Measurements from ENCODE around the gene TRIM44. TPM values are rescaled to one million over a fixed set of nuclear protein-coding genes. Genes with fewer than 3 reads are reported as not detected.

TRIM44 gene
- total and polyA plus RNA-seq, 10 of the 15 experiments (the other 5 are each of a cell fraction or from before 2014, with no cell fraction given), result 6.7 to 93.0 (median 27.6) TPM

DNA sequence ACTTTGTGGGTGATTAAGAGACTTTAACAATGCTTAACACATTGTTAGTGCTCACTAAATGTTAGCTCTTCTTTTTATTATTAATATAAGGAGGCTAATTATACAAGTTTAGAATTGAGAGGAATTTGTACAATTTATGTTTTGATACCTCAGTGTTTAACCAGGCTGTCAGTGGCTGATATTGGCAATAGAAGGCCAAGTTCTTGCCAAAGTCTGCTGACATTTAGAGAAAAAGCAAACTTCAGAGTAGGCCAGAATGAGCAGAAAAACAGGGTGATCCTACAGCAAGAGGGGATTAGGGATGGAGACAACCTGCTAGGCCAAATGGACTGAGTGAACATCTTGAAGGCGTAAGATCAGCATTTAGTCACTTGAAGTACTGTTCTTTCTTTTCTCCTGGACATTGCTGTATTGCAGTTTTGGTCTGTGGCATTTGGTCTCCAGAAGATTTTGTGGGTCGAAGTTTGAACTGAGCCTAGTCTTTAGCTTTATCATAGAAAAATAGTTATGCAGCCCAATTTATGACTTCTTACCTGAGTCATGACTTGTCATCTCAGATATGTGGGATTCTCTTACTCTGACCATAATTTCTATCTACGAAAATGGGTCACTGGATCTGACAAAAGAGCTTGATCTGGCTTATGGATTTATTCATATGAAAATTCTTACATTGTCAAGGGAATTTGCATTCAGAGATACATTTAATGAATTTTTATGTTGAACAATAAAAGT lies 9.0 kb downstream of the TRIM44 start:
- Histone ChIP-seq H3K4me3 (no peak overlapping the region), H2AFZ (ENCODE audit: control insufficient read depth, low read depth, low read length) (no peak overlapping the region), H3K9ac (ENCODE audit: control insufficient read depth, insufficient read depth, low read length) (no peak overlapping the region), H3K4me2 (ENCODE audit: control insufficient read depth, insufficient read depth) (no peak overlapping the region), H3K36me3 (ENCODE audit: control insufficient read depth in 2 of 2, insufficient read depth in 2 of 2, low read length in 1 of 2) (no peaks in the 10 kb centered on the region), H3K4me1 (ENCODE audit: control insufficient read depth, insufficient read depth, low read length) (peaks cover 10% of the 10 kb centered on the region), H3K27ac (ENCODE audit: control insufficient read depth, insufficient read depth) (no peak overlapping the region), H3K79me2 (ENCODE audit: control insufficient read depth, insufficient read depth, low read length) (peaks cover 75% of the 10 kb centered on the region), H3K9me3 (replicated peaks; ENCODE audit: control insufficient read depth, insufficient read depth, low read length) (peaks cover 4% of the 10 kb centered on the region), H4K20me1 (ENCODE audit: control insufficient read depth, insufficient read depth) (no peaks in the 10 kb centered on the region; the same call in 1 of the 2 replicates), H3K27me3 (replicated peaks in 1 of 2; ENCODE audit: control insufficient read depth in 2 of 2, insufficient read depth in 2 of 2, low read length in 1 of 2) (no peaks in the 10 kb centered on the region)
- ChIA-PET RAD21 (ENCODE audit: unreplicated experiment) (interaction anchor here (1.3 kb wide), 1 partner anchor 18 kb away, joined by 3 read pairs; no protein-coding TSS in a partner anchor), CTCF (interaction anchor here (1.3 to 1.5 kb wide), 2 partner anchors 56 to 150 kb away, joined by 4 to 6 read pairs; no protein-coding TSS in a partner anchor), SMC1A (ENCODE audit: uncharacterized antibody, unreplicated experiment) (interaction anchor here (0.6 to 2.4 kb wide), 3 partner anchors 11 to 150 kb away, joined by 3 to 8 read pairs (median 7); no protein-coding TSS in a partner anchor), POLR2A (no interaction called here)
- DNase-seq (ENCODE audit: low read depth, low spot score) (no peak), FAIRE-seq (no peak), ATAC-seq (no peak)
- TF ChIP-seq YBX1 (IDR thresholded peaks at IDR 0.05) (no peak), ZNF274 (IDR thresholded peaks at IDR 0.05; ENCODE audit: insufficient read depth, insufficient read length) (no peak), TBL1XR1 (IDR thresholded peaks at IDR 0.05; ENCODE audit: low read depth, low read length) (no peak), GATAD2B (conservative IDR thresholded peaks at IDR 0.05; ENCODE audit: low read depth) (no peak), STAT3 (IDR thresholded peaks at IDR 0.05; ENCODE audit: low read depth, low read length) (no peak), CBFB (IDR thresholded peaks at IDR 0.05; ENCODE audit: low read depth) (no peak), ATF7 (IDR thresholded peaks at IDR 0.05; ENCODE audit: low read depth) (no peak)
- WGBS (ENCODE audit: insufficient coverage, insufficient replicate concordance, low lambda C conversion rate, missing lambda C conversion rate), result 98% methylated on average over 3 of the region's 3 CpGs
- in situ Hi-C loops (cut with MboI), result no loop called here
- no TSS peak for BruUV-seq (replicated peaks)
- intact Hi-C loops (cut with micrococcal nuclease; ENCODE audit: unreplicated experiment), result no loop called here

DNA sequence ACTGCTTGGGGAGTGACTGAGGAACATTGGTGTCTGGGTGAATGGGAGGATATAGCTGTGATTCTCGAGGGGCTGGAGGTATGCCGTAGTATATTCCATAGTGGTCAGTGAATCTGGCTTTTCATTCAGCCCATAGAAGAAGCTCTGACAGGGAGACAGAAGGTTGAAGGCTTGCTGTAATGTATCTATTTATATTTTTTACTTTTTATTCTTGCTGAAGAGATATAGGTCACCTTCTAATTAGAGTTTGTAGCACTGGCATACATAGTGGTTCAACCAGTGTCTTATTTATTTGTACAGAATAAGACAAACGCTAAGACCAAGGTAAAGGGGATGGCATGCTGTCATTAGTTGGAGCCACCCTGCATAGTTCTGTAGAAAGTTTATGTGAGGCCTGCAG lies 10.0 kb downstream of the TRIM44 start:
- Histone ChIP-seq H2AFZ (ENCODE audit: control insufficient read depth, low read depth, low read length) (no peak overlapping the region), H3K36me3 (ENCODE audit: control insufficient read depth in 2 of 2, insufficient read depth in 2 of 2, low read length in 1 of 2) (no peaks in the 10 kb centered on the region), H4K20me1 (ENCODE audit: control insufficient read depth, insufficient read depth) (no peaks in the 10 kb centered on the region; the same call in 1 of the 2 replicates), H3K4me2 (ENCODE audit: control insufficient read depth, insufficient read depth) (no peak overlapping the region), H3K4me1 (ENCODE audit: control insufficient read depth, insufficient read depth, low read length) (peaks cover 10% of the 10 kb centered on the region), H3K9me3 (replicated peaks; ENCODE audit: control insufficient read depth, insufficient read depth, low read length) (peaks cover 2% of the 10 kb centered on the region; the same call in 2 of the 3 replicates), H3K4me3 (no peak overlapping the region), H3K79me2 (ENCODE audit: control insufficient read depth, insufficient read depth, low read length) (peaks cover 71% of the 10 kb centered on the region), H3K27ac (ENCODE audit: control insufficient read depth, insufficient read depth) (no peak overlapping the region), H3K9ac (ENCODE audit: control insufficient read depth, insufficient read depth, low read length) (no peak overlapping the region), H3K27me3 (replicated peaks in 1 of 2; ENCODE audit: control insufficient read depth in 2 of 2, insufficient read depth in 2 of 2, low read length in 1 of 2) (no peaks in the 10 kb centered on the region)
- SMC1A ChIA-PET (ENCODE audit: uncharacterized antibody, unreplicated experiment), result no interaction called here
- RAD21 ChIA-PET (ENCODE audit: unreplicated experiment), result no interaction called here
- CTCF ChIA-PET, result no interaction called here
- FAIRE-seq (no peak), DNase-seq (ENCODE audit: low read depth, low spot score) (no peak), ATAC-seq (no peak)
- in situ Hi-C loops (cut with MboI) (no loop called here), intact Hi-C loops (cut with micrococcal nuclease; ENCODE audit: unreplicated experiment) (no loop called here)
- POLR2A ChIA-PET, result no interaction called here
- BruUV-seq (replicated peaks), result no TSS peak
- WGBS (ENCODE audit: insufficient coverage, insufficient replicate concordance, low lambda C conversion rate, missing lambda C conversion rate), result 100% methylated on average over 3 of the region's 3 CpGs
- TF ChIP-seq MTA3 (IDR thresholded peaks at IDR 0.05; ENCODE audit: borderline replicate concordance, low read length), result no peak
- no peak for TF ChIP-seq JUND (IDR thresholded peaks at IDR 0.05; ENCODE audit: low read depth, low read length)
- TF ChIP-seq CBX5 (IDR thresholded peaks at IDR 0.05; ENCODE audit: low read depth), result no peak
- TF ChIP-seq SP1 (IDR thresholded peaks at IDR 0.05; ENCODE audit: low read depth, low read length), result no peak
- no peak for TF ChIP-seq HDAC6 (IDR thresholded peaks at IDR 0.05; ENCODE audit: unreplicated experiment)
- TF ChIP-seq PAX8 (IDR thresholded peaks at IDR 0.05), result no peak
- TF ChIP-seq MTA2 (IDR thresholded peaks at IDR 0.05; ENCODE audit: low read depth), result no peak
- no peak for TF ChIP-seq WRNIP1 (IDR thresholded peaks at IDR 0.05; ENCODE audit: borderline replicate concordance, low read depth, low read length)
- TF ChIP-seq ZNF217 (IDR thresholded peaks at IDR 0.05), result no peak
- TF ChIP-seq, protein P1, sequence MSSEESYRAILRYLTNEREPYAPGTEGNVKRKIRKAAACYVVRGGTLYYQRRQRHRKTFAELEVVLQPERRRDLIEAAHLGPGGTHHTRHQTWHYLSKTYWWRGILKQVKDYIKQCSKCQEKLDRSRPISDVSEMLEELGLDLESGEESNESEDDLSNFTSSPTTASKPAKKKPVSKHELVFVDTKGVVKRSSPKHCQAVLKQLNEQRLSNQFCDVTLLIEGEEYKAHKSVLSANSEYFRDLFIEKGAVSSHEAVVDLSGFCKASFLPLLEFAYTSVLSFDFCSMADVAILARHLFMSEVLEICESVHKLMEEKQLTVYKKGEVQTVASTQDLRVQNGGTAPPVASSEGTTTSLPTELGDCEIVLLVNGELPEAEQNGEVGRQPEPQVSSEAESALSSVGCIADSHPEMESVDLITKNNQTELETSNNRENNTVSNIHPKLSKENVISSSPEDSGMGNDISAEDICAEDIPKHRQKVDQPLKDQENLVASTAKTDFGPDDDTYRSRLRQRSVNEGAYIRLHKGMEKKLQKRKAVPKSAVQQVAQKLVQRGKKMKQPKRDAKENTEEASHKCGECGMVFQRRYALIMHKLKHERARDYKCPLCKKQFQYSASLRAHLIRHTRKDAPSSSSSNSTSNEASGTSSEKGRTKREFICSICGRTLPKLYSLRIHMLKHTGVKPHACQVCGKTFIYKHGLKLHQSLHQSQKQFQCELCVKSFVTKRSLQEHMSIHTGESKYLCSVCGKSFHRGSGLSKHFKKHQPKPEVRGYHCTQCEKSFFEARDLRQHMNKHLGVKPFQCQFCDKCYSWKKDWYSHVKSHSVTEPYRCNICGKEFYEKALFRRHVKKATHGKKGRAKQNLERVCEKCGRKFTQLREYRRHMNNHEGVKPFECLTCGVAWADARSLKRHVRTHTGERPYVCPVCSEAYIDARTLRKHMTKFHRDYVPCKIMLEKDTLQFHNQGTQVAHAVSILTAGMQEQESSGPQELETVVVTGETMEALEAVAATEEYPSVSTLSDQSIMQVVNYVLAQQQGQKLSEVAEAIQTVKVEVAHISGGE (CRISPR knock-in tag; IDR thresholded peaks at IDR 0.05), result no peak
